ENCODE results near the gene IKZF4. TPM values are rescaled to one million over a fixed set of nuclear protein-coding genes. Genes with fewer than 3 reads are reported as not detected.

IKZF4 gene
- total RNA-seq, 1 experiment from 2014 or later = 13.9 TPM

- Mint-ChIP-seq H3K27me3 (ENCODE audit: low read depth) (no peaks in the 10 kb centered on the region), H3K4me1 (peaks cover 19 to 22% of the 10 kb centered on the region in 2 experiments), H3K4me3 (peak overlapping the region; percentile 83 to 93), H3K9me3 (peaks cover 3% of the 10 kb centered on the region in 2 experiments; a peak in 4 of 5 replicates), H3K27ac (peak overlapping the region; percentile 32 to 94 (median 67); a peak in 4 of 7 replicates), H3K36me3 (ENCODE audit: insufficient read depth in 1 of 3, low read depth in 3 of 3) (peaks cover 0 to under 1% (median under 1%) of the 10 kb centered on the region in 3 experiments; a peak in 6 of 7 replicates)
- Histone ChIP-seq H4K5ac (ENCODE audit: insufficient read length, low read depth, low read length) (no peak overlapping the region), H2BK12ac (ENCODE audit: insufficient read length, low read depth, low read length) (no peak overlapping the region), H3K14ac (ENCODE audit: insufficient read depth, low read length) (no peak overlapping the region), H3K18ac (ENCODE audit: insufficient read length, low read depth, low read length) (no peak overlapping the region), H4K91ac (ENCODE audit: insufficient read length, low read depth, low read length) (no peak overlapping the region), H3T11ph (ENCODE audit: low read length) (no peak overlapping the region), H4K8ac (replicated peaks; ENCODE audit: insufficient read length, low read depth, low read length) (no peak overlapping the region), H3K27me3 (ENCODE audit: insufficient read depth, low read length) (no peaks in the 10 kb centered on the region; the same call in 1 of the 2 replicates), H2AK5ac (ENCODE audit: insufficient read length, low read length) (no peak overlapping the region), H3K9me3 (ENCODE audit: control insufficient read depth, low read depth, low read length) (no peaks in the 10 kb centered on the region), H3K9ac (ENCODE audit: extremely low read depth, insufficient read length, low read length) (no peak overlapping the region), H3K23me2 (ENCODE audit: insufficient read length, low read depth, low read length, poor library complexity, severe bottlenecking) (peaks cover 13% of the 10 kb centered on the region), H3K79me2 (ENCODE audit: insufficient read depth, low read length) (peaks cover 7% of the 10 kb centered on the region; the same call in 1 of the 2 replicates), H3K4ac (ENCODE audit: low read depth, low read length) (no peak overlapping the region), H4K20me1 (ENCODE audit: control insufficient read depth, insufficient read depth, insufficient read length) (no peaks in the 10 kb centered on the region), H2AFZ (ENCODE audit: low read length) (no peak overlapping the region), H3K27ac (ENCODE audit: insufficient read length, low read depth, low read length) (peak overlapping the region; percentile 29), H3K4me2 (ENCODE audit: insufficient read depth, insufficient read length, low read length) (peak overlapping the region; percentile 57), H3K79me1 (ENCODE audit: insufficient read depth, low read depth, low read length, poor library complexity, severe bottlenecking) (no peaks in the 10 kb centered on the region), H2BK5ac (ENCODE audit: insufficient read length, low read length) (no peak overlapping the region), H2BK120ac (ENCODE audit: low read depth, low read length, poor library complexity, severe bottlenecking) (no peak overlapping the region), H3K23ac (ENCODE audit: insufficient read length, low read depth, low read length) (no peak overlapping the region), H3K4me1 (ENCODE audit: insufficient read depth, low read length) (0 out of 2 replicates have a peak, but pooled peaks cover 4% of the 10 kb centered on the region), H3K56ac (ENCODE audit: insufficient read length, low read depth, low read length) (no peak overlapping the region), H2BK20ac (ENCODE audit: low read depth, low read length, poor library complexity, severe bottlenecking) (no peak overlapping the region), H2BK15ac (ENCODE audit: low read depth, low read length) (no peak overlapping the region)
- DNase-seq = no peak
- WGBS (ENCODE audit: extremely low coverage, insufficient read length, low lambda C conversion rate) = no CpG with 5 or more reads among the region's 1 CpG
- TF ChIP-seq CTCF (conservative IDR thresholded peaks at IDR 0.05) = no peak
Observed at GRCh38 chr12:56078427-56078826, 57.6 kb downstream of the IKZF4 start.
